ENCODE measurements around the gene ITIH2. TPM values are rescaled to one million over a fixed set of nuclear protein-coding genes. Genes with fewer than 3 reads are reported as not detected.
"Not testable (repeated sequence)": the region's sequence is repeated elsewhere in the genome, so short reads cannot be mapped to it uniquely, and the experiment has no call there.

Gene ITIH2
- polyA plus RNA-seq, 2 of the 4 experiments (the other 2 are of a cell fraction), result 0.31 to 0.54 TPM

DNA sequence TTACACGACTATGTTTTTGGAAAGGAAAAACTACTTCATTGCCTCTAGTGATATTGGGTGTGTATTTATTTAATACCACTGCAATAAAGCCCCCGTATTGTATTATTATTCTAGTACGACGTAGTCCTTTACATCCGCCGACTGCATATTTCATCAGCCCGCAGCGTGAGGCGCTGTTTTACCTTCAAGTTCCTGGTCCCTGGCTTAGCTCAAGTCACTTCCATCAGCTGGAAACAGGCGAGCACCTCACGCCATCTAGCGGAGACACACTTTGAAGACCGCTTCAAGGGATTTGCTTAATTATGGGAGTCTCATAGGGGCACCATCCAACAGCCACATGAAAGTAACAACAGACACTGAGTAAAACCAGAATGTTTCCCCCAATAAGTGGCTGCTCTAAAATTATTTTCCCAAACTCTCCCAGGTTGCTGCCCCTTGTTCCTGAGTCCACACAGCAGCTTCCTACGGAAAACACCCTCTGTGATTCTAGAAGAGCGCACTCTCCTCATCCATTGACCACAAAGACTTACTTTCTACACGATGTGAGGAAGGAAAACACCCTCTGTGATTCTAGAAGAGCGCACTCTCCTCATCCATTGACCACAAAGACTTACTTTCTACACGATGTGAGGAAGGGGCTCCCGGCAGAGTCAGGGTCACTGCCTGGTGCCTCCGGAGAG lies 15.7 kb upstream of the ITIH2 start (continued):
- TF ChIP-seq, protein P1, sequence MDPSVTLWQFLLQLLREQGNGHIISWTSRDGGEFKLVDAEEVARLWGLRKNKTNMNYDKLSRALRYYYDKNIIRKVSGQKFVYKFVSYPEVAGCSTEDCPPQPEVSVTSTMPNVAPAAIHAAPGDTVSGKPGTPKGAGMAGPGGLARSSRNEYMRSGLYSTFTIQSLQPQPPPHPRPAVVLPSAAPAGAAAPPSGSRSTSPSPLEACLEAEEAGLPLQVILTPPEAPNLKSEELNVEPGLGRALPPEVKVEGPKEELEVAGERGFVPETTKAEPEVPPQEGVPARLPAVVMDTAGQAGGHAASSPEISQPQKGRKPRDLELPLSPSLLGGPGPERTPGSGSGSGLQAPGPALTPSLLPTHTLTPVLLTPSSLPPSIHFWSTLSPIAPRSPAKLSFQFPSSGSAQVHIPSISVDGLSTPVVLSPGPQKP (IDR thresholded peaks at IDR 0.05; ENCODE audit: low read depth, low read length), result no peak
- TF ChIP-seq SMC3 (IDR thresholded peaks at IDR 0.05) (peak; percentile 94), USF2 (IDR thresholded peaks at IDR 0.05) (no peak), FOXS1 (CRISPR knock-in tag; IDR thresholded peaks at IDR 0.05) (no peak), POLR2A (IDR thresholded peaks at IDR 0.05; ENCODE audit: low read length) (no peak), RNF2 (IDR thresholded peaks at IDR 0.05; ENCODE audit: borderline replicate concordance, low read depth) (no peak)
- TF ChIP-seq, protein P2, sequence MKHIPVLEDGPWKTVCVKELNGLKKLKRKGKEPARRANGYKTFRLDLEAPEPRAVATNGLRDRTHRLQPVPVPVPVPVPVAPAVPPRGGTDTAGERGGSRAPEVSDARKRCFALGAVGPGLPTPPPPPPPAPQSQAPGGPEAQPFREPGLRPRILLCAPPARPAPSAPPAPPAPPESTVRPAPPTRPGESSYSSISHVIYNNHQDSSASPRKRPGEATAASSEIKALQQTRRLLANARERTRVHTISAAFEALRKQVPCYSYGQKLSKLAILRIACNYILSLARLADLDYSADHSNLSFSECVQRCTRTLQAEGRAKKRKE (CRISPR knock-in tag; IDR thresholded peaks at IDR 0.05; ENCODE audit: low read depth), result no peak

GRCh38 chr10:7689591-7689990 lies 13.5 kb upstream of the ITIH2 start:
- H3K4me2 ChIP-seq, result no peak overlapping the region
- no peak for ATAC-seq
- H3K4me3 ChIP-seq, result no peak overlapping the region
- ChIA-PET POLR2A (no interaction called here), CTCF (interaction anchor here (3.9 to 6.9 kb wide), 2 partner anchors 9 to 167 kb away, joined by 37 to 106 read pairs; no protein-coding TSS in a partner anchor)
- TF ChIP-seq GATA3 (IDR thresholded peaks at IDR 0.05; ENCODE audit: borderline replicate concordance) (no peak), ZSCAN20 (CRISPR knock-in tag; IDR thresholded peaks at IDR 0.05) (no peak)
- no peak for DNase-seq (ENCODE audit: low read depth in 1 of 2, low spot score in 1 of 2)
- H3K27ac ChIP-seq, result no peak overlapping the region
- H3K9me3 ChIP-seq, result peaks cover 21% of the 10 kb centered on the region
- no peak for FAIRE-seq
- 0 out of 3 replicates have a peak, but pooled peaks cover 4% of the 10 kb centered on the region for H3K4me1 ChIP-seq

- DNase-seq (ENCODE audit: low read depth in 1 of 2, low spot score in 1 of 2); H3K4me1 ChIP-seq; H3K4me3 ChIP-seq; H3K27ac ChIP-seq; H3K4me2 ChIP-seq; POLR2A ChIA-PET; FAIRE-seq; ATAC-seq: not testable (repeated sequence)
- peaks cover 18% of the 10 kb centered on the region for H3K9me3 ChIP-seq
- WGBS (ENCODE audit: missing lambda C conversion rate), result 20% methylated on average over 3 of the region's 3 CpGs
- CTCF ChIA-PET, result interaction anchor here (0.7 to 0.8 kb wide), 2 partner anchors 10 to 165 kb away, joined by 3 read pairs; no protein-coding TSS in a partner anchor
Observed at GRCh38 chr10:7690885-7691597, 12.1 kb upstream of the ITIH2 start.

GRCh38 chr10:7692368-7692767 lies 10.7 kb upstream of the ITIH2 start:
- TF ChIP-seq ZFP36 (IDR thresholded peaks at IDR 0.05; ENCODE audit: borderline replicate concordance, partially characterized antibody), result peak; percentile 87
- H3K27ac ChIP-seq; DNase-seq (ENCODE audit: low read depth in 1 of 2, low spot score in 1 of 2); ATAC-seq; H3K4me2 ChIP-seq; H3K4me3 ChIP-seq; POLR2A ChIA-PET; FAIRE-seq; H3K4me1 ChIP-seq: not testable (repeated sequence)
- H3K9me3 ChIP-seq, result peaks cover 18% of the 10 kb centered on the region
- CTCF ChIA-PET, result interaction anchor here (1.0 kb wide), 1 partner anchor 167 kb away, joined by 3 read pairs; no protein-coding TSS in a partner anchor

DNA sequence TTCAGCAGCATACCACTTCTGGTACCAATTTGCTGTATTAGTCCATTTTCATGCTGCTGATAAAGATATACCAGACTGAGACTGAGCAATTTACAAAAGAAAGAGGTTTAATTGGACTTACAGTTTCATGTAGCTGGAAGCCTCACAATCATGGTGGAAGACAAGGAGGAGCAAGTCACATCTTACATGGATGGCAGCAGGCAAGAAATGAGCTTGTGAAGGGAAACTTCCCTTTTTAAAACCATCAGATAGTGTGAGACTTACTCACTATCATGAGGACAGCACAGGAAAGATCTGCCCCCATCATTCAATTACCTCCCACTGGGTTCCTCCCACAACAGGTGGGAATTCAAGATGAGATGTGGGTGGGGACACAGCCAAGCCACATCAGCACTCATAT lies 9.9 kb upstream of the ITIH2 start:
- POLR2A ChIA-PET; H3K4me3 ChIP-seq; H3K27ac ChIP-seq; H3K4me2 ChIP-seq; DNase-seq (ENCODE audit: low read depth in 1 of 2, low spot score in 1 of 2); H3K4me1 ChIP-seq; ATAC-seq; FAIRE-seq: not testable (repeated sequence)
- CTCF ChIA-PET, result interaction anchor here (1.0 kb wide), 1 partner anchor 167 kb away, joined by 3 read pairs; no protein-coding TSS in a partner anchor
- peaks cover 18% of the 10 kb centered on the region for H3K9me3 ChIP-seq

Measured in A549 (cell line).